Tibial nerve (tissue), 4 donors: ENCODE measurements around the gene SHC4.

Experiments
- EP300 ChIP-seq, 2 donors: sonication (generic); formaldehyde crosslinking; IDR thresholded peaks; one replicate each; pipeline ENCODE4 v1.6.1; 2017; ENCODE audit warnings: antibody characterized with exemption in 2 of 2, mild to moderate bottlenecking in 1 of 2
- TF ChIP-seq, protein P1 (sequence below), 5 experiments: fragments of 200-600 bp in 3 of 5; fragments of 450-650 bp in 2 of 5; sonication (generic) in 3 of 5; IDR thresholded peaks; one replicate each; pipeline ENCODE4 v1.5.1; 2016 to 2019; ENCODE audit warnings: antibody characterized with exemption in 5 of 5, mild to moderate bottlenecking in 3 of 5, moderate library complexity in 2 of 5

DNA sequence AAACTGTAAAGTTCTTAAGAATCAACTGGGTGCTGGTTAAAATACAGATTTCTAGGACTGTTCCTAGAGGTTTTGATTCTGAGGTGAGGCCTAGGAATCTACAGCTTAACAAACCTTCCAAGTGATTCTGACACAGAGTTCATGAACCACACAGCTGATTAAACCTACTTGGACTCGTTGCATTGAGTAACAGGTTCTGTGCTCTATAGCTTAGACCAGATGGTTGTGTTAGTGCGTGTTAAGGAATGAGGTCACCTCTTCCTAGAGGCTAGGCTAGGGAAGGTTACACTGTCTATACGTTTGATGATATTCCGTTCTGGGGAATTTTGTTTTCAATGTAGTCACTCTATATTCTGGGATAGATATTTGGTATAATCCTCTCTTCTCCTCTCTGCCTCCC is 63.9 kb downstream of the SHC4 start:
- TF ChIP-seq, protein P1, sequence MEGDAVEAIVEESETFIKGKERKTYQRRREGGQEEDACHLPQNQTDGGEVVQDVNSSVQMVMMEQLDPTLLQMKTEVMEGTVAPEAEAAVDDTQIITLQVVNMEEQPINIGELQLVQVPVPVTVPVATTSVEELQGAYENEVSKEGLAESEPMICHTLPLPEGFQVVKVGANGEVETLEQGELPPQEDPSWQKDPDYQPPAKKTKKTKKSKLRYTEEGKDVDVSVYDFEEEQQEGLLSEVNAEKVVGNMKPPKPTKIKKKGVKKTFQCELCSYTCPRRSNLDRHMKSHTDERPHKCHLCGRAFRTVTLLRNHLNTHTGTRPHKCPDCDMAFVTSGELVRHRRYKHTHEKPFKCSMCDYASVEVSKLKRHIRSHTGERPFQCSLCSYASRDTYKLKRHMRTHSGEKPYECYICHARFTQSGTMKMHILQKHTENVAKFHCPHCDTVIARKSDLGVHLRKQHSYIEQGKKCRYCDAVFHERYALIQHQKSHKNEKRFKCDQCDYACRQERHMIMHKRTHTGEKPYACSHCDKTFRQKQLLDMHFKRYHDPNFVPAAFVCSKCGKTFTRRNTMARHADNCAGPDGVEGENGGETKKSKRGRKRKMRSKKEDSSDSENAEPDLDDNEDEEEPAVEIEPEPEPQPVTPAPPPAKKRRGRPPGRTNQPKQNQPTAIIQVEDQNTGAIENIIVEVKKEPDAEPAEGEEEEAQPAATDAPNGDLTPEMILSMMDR (IDR thresholded peaks at IDR 0.05): no peak
- TF ChIP-seq EP300 (IDR thresholded peaks at IDR 0.05): no peak
